ENCODE measurements around the gene UBE2E3.

The UBE2E3 gene

GRCh38 chr2:180953550-180953949, 26.9 kb upstream of the UBE2E3 start:
- H3K9me3 ChIP-seq (ENCODE audit: severe bottlenecking), result no peaks in the 10 kb centered on the region
- DNase-seq, result no peak
- H3K36me3 ChIP-seq, result no peaks in the 10 kb centered on the region
- TF ChIP-seq CTCF (IDR thresholded peaks at IDR 0.05; ENCODE audit: low read depth, low read length), result no peak
- H3K4me3 ChIP-seq (ENCODE audit: low read depth, low read length), result no peak overlapping the region
- H3K27me3 ChIP-seq (ENCODE audit: insufficient read depth, low read depth, severe bottlenecking), result no peaks in the 10 kb centered on the region
- no peak overlapping the region for H3K27ac ChIP-seq

GRCh38 chr2:180955101-180955500, 25.3 kb upstream of the UBE2E3 start:
- Histone ChIP-seq H3K27ac (no peak overlapping the region), H3K4me3 (ENCODE audit: low read depth, low read length) (no peak overlapping the region), H3K27me3 (ENCODE audit: insufficient read depth, low read depth, severe bottlenecking) (no peaks in the 10 kb centered on the region), H3K36me3 (no peaks in the 10 kb centered on the region), H3K9me3 (ENCODE audit: severe bottlenecking) (no peaks in the 10 kb centered on the region)
- TF ChIP-seq CTCF (IDR thresholded peaks at IDR 0.05; ENCODE audit: low read depth, low read length), result no peak
- DNase-seq, result no peak

- no peak overlapping the region for H3K4me3 ChIP-seq (ENCODE audit: low read depth, low read length)
- no peaks in the 10 kb centered on the region for H3K36me3 ChIP-seq
- no peaks in the 10 kb centered on the region for H3K27me3 ChIP-seq (ENCODE audit: insufficient read depth, low read depth, severe bottlenecking)
- H3K9me3 ChIP-seq (ENCODE audit: severe bottlenecking), result no peaks in the 10 kb centered on the region
- TF ChIP-seq CTCF (IDR thresholded peaks at IDR 0.05; ENCODE audit: low read depth, low read length), result no peak
- DNase-seq, result no peak
- H3K27ac ChIP-seq, result no peak overlapping the region
These were observed 20.6 kb upstream of the UBE2E3 start for GRCh38 chr2:180959787-180960186.

GRCh38 chr2:180960982-180961381, 19.4 kb upstream of the UBE2E3 start:
- Histone ChIP-seq H3K27me3 (ENCODE audit: insufficient read depth, low read depth, severe bottlenecking) (no peaks in the 10 kb centered on the region), H3K4me3 (ENCODE audit: low read depth, low read length) (no peak overlapping the region), H3K27ac (no peak overlapping the region), H3K36me3 (no peaks in the 10 kb centered on the region), H3K9me3 (ENCODE audit: severe bottlenecking) (no peaks in the 10 kb centered on the region)
- TF ChIP-seq CTCF (IDR thresholded peaks at IDR 0.05; ENCODE audit: low read depth, low read length), result no peak
- DNase-seq, result no peak

- no peaks in the 10 kb centered on the region for H3K27me3 ChIP-seq (ENCODE audit: insufficient read depth, low read depth, severe bottlenecking)
- H3K9me3 ChIP-seq (ENCODE audit: severe bottlenecking), result no peaks in the 10 kb centered on the region
- no peak overlapping the region for H3K27ac ChIP-seq
- H3K4me3 ChIP-seq (ENCODE audit: low read depth, low read length), result no peak overlapping the region
- no peak for TF ChIP-seq CTCF (IDR thresholded peaks at IDR 0.05; ENCODE audit: low read depth, low read length)
- DNase-seq, result no peak
- no peaks in the 10 kb centered on the region for H3K36me3 ChIP-seq
These were observed 17.6 kb upstream of the UBE2E3 start for GRCh38 chr2:180962727-180963314.

- no peak for TF ChIP-seq CTCF (IDR thresholded peaks at IDR 0.05; ENCODE audit: low read depth, low read length)
- Histone ChIP-seq H3K4me3 (ENCODE audit: low read depth, low read length) (no peak overlapping the region), H3K27ac (no peak overlapping the region), H3K9me3 (ENCODE audit: severe bottlenecking) (no peaks in the 10 kb centered on the region), H3K27me3 (ENCODE audit: insufficient read depth, low read depth, severe bottlenecking) (no peaks in the 10 kb centered on the region), H3K36me3 (no peaks in the 10 kb centered on the region)
- no peak for DNase-seq
These were observed 14.0 kb upstream of the UBE2E3 start for GRCh38 chr2:180966378-180966777.

Measured in WERI-Rb-1 (cell line).